NOMO-1 treated with DMSO at 0.1 percent for 48 hours (cell line): Measurements from ENCODE around the gene STARD7.
"Not testable (repeated sequence)": the region's sequence is repeated elsewhere in the genome, so short reads cannot be mapped to it uniquely, and the experiment has no call there.

Experiments
- DNase-seq: peaks from one replicate; lab custom pipeline; 2025; ENCODE audit not compliant: unreplicated experiment; lab: John Stamatoyannopoulos, UW

STARD7 gene

DNA sequence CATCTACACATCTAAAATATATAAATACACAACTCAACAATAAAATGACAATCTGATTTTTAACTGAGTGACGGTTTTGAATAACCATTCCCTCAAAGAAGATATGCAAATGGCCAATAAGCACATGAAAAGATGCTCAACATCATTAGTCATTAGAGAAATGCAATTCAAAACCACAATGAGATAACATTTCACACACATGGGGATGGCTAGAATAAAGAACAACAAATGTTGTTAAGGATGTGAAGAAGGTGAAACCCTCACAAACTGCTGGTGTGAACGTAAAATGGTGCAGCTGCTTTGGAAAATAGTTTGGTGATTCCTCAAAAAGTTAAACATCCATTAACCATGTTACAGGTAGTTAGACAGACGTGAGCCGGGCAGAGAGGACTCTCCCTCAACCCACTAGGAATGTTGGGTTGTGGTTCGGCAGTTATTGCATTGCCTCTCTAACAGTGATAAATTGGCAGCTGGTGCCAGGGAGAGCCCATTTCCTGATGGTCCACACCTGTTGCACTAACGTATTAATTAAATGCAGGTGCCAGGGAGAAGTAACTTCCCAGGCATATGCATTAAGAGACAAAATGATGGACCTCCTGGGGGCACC, 41.1 kb downstream of the STARD7 start:
- no peak for DNase-seq

DNA sequence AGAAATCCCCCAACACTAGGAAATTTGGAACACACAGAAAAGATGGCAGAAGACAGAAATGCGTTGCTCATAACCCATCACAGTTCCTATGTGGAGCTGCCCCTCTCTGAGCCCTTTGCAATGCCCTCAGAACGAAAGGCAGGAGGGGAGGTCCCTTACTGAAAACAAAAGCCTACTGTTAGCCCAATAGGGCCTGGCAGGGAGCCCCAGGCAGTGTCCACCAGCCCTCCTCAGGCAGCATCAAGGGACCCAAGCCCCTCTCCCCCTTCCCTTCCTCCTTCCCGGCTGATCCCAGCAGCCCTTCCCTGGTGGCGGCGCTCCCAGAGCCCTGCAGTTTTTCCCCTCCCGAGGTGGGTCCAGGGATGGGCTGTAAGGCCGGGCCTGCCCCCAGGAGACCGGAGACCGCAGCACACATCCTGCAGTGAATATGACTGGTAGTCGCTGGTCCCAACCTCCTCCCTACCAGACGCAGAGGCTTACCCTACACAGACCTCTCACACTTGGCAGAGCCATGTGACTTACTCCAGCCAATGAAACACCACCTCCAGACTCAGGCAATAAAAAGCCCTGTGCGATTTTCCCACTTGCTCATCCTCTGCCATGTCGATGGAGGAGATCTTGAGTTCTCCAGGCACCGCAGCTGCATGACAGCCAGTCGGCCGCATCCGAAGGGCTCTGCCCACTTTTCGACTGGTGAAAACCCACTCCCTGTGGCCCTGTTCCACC, 44.0 kb downstream of the STARD7 start:
- DNase-seq: no peak

DNA sequence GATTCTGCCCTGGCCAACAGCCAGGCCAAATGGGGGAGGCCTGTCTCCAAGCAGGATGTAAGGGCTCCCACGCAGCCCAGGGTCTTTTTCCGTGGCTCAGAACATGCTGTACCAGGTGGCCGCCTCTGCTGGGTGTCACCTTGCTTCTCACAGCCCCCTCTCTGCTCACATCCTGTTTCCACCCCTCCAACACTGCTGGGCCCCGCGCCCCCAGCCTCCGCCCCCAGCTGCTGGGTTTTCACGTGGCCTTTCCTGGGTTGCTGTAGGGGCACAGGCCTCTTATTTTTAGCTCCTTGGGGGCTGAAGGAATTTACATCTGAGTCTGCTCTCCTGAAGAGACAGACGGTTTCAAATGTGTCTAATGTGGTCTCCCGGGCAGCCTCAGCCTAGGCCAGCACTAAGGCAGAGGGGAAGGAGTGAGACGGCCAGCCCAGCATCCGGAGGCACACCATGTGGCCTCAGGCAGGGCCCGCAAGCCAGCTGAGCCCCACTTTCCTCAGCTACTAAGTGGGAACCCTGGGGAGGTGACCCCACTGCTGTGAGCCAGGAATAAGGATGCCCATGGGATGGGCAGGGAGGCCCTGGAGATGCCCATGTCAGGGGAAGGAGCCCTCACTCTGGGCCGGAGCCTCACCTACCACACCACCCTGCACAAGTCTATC, 44.7 kb downstream of the STARD7 start:
- DNase-seq: no peak

DNA sequence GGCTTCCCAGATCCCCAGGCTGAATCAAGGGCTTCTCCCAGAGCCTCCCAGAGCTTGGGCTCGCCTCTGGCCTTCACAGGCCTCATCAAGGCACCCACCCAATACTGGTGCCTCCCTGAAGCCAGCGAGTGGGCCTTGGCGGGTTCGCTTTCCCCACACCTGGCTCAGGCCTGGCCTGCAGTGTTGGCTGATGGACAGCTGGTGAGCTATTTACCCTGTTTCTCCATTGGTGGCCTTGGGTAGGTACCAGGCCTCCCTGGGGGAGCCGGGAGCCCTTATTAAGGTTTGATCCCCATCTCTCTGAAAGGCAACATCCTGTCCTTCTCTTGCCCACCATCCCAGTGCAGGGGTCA, 45.2 kb downstream of the STARD7 start:
- no peak for DNase-seq

DNA sequence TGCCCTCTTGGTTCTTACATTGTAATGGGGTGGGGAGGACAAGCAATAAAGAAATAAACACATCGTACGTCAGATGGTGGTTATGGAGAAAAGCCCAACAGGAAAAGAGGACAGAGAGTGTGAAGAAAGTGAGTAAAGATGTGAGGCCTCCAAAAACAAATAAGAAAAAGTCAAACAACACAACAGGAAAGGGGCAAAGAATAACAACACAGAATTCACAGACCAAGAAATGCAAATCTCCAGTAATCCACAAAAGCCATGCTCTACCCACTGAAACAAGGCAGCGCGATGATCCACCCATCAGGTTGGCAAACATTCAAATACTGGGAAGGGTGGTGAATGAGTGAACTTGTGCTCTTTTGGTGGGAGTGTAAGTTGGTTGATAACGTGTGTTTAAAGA, 46.7 kb downstream of the STARD7 start:
- no peak for DNase-seq

DNA sequence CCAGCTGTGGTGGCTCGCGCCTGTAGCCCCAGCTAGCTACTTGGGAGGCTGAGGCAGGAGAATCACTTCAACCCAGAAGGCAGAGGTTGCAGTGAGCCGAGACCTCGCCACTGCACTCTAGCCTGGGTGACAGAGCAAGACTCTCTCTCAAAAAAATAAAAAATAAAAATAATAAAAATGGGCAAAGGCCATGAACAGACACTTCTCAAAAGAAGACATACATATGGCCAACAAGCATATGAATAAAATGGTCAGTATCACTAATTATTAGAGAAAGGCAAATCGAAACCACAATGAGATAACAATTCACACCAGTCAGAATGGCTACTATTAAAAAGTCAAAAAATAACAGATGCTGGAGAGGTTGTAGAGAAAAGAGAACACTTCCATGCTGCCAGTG, 48.3 kb downstream of the STARD7 start:
- not testable (repeated sequence) for DNase-seq

DNA sequence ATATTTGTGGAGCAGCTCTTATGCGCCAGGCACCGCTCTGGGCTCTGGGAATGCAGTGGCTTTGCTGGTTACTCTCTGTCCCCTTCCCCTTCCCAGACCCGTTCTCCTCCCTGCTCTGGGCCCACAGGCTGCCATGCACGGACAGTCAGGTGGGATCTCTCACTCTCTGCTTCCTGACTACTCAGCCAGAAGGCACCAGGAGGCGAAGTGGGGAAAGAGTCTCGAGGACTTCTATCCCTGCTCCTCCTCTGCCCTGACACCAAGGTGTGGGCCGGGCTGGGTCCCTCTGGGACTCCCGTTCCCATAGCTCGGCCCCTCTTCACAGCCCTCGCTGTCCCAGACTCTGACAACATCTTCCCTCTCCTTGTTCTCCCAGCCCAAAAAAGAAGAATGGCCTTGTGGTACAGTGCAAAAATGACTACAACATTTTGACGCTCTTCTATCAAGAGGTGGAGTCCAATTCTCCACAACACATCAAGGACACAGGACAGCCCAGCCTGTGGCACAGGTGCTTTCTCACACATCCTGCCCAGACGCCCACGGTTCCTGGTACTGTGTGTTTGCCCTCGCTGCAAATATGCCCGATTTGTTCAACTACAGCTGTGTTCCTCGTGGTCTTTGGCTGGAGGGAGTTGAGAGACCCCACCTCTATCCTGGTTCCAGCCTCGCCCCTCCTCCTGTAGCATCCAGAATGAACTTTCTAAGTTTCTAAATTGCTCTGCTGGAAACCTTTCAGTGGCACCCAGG, 49.4 kb downstream of the STARD7 start:
- DNase-seq: no peak

DNA sequence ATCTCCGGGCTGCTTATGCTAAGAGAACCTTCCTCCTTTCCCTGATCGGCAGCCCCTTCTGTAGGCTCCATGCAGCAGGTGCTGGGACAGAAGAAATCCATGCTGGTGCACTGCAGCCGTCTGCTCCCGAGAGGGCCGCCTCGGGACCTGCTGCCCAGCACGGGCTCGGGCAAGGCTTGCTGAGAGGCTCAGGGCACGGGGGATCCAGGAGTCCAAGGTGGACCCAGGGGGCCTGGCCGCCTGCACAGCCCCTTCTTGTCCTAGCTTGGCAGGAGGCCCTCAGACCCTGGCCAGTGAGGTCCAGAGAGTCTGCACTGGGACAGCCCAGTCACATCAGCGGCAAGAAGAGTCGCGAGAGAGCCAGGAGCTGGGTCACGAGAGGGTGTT, 50.1 kb downstream of the STARD7 start:
- DNase-seq: no peak

DNA sequence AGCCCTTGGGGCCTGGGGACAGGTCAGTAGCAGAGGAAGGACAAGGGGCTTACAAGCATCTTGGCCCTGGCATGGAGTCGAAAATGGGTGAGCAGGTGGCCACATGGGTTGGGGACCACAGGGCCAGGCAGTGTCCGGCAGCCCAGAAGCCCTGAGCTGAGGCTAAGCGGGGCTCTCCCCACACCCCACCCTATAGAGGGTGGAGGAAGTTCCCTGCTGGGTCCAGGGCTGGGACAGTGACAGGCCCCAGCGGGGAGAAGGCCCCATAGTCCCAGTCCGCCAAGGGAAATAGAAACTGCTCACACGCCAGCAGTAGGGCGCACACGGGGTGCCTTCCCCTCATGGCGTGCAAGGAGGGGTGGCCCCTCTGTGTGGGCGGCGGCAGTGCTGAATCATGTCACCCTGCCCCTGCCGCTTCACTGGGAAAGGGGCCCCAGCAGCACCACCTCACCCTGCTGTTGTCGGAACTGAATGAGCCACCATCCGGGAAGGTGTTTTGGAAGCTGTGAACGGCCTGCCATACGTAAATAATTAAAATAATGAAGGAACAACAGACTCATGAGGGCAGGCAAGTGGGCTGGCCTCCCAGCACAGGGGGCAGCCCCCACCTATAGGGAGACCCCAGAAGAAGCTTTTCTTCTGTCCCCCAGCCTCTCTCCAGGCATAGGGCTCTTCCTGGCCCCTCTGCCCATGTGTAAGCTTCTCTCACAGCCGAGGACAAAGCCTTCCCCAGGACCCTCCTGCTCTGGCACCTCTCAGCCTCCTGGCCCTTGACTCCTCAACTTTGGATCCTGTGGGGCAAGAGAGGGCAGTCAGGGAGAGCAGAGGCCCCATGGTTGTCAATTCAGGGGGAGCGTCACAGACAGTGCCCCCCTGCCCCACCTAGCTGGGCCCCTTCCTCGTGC, 50.7 kb downstream of the STARD7 start:
- no peak for DNase-seq

DNA sequence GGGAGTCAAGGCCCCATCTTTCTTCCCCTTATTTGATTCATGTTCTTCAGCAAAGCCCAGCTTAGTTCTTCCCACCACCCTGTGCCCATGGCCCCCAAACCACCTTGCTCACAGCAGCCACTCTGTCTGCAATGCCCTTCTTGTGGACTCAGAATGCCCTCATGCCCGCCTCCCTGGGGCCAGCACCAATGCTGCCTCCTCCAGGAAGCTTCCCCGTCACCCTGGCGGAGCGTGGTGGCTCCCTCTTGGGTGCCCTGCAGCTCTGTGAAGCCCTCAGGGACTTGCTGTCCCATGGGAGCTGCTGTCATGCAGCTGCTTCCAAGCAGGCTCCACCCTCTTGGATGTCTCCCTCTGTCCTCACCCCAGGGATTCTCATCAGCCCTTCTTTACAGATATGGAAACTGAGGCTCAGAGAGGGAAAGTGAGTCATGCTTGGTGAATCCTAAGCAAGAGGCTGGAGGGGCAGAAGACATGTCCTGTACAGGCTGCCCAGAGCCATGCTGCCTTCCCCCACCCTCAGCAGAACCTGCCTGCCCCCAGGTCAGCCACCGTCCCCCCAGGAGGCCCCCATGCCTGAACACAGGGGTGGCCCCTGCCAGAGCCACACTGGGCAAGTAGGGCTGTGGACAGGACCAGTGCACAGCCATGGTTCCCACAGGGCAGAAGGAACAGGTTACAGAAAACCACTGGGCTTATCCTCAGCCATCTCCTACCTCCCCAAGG, 51.5 kb downstream of the STARD7 start:
- DNase-seq: no peak

DNA sequence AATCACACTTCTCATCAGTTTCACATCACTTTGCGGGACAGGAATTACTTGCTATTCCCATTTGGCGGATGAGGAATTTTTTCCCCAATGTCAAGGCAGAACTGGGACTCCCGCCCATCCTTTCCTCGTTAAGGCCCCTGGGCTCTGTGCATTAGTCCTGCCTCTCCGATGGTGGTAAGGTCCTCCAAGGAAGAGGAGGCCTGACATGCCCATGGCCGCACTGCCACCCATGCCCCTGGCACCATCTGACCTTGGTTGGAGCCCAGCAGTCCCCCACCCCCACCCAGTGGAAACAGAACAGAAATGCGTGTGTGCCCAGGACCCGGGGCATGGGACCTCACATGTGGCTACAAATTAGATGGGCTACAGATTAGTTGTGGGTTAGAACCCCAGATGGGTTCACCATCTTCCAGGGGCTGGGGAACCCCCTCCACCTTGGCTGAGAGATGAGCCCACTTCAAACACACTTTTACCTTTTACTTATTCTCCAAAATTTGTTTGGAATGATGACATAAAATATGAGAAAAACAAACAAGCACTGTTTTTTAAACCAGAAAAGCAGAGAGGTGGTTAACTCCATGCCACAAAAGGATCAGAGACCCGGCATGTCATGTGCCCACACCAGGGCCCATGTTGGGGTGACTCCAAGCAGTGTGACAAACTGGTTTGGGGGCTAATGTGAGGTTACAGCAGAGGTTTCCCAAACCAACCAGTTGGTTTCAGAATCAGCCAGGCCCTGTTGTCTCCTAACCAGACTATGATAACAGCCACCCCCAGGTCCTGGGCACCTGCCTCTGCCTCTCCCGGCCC, 52.4 kb downstream of the STARD7 start:
- DNase-seq: no peak

DNA sequence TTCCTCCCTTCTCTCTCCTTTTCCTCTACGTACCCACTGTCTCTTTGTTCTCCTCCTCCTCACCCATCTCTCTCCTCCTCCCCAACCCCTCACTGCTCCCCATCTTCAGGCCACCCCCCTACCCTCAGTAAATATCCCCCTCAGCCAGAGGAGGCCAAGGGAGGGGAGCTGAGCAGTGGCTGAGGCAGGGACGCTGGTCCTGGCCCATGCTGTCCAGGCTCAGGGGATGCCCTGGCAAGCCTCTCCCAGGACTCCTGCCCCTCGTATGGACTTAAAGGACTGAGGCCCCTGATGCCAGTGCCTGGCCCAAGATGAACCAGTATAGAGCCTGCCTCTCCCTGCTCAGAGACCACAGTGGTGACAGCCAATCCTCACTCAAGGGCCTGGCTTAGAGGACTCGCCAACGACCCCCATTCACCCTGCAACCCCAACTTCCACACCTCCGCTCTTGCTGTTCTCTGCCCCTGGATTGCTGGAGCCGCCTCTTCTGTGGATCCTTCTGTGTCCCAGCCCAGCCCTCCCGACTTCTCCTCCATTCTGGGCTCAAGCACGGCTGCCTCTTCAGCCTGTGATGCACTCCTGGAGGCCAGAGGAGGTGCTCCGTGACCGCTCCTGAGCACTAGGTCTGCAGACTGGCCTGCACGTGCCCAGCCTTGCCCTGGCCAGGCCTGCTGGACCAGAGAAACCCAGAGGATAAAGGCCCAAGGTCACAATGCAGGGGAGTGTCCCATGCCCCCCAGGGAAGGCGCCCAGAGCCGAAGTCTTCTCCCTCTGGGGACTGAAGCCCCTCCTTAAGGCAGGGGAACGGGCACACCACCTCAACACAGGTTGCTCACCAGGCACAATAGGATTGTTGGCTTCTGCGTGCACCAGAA, 53.9 kb downstream of the STARD7 start:
- DNase-seq: no peak

DNA sequence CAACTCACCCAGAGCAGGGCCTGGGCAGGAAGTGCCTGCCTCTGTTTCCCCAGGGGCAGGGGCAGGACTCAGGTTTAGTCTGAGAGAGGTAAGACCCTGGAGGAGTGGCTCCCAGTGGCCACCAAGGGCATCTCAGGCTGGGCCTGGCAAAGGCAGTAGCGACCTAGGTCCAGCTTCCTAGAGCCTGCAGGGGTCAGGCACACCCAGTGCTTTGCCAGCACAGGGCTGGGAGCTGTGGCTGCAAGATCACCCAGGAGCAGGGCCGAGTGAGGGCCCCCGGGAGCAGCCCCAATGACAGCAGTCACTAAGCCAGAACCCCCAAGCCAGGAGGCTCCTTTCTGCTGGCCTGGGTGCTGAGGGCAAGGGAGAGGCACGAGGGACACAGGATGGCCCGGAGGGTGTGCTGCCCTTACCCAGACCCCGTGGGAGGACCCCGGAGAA, 54.6 kb downstream of the STARD7 start:
- DNase-seq: no peak

DNA sequence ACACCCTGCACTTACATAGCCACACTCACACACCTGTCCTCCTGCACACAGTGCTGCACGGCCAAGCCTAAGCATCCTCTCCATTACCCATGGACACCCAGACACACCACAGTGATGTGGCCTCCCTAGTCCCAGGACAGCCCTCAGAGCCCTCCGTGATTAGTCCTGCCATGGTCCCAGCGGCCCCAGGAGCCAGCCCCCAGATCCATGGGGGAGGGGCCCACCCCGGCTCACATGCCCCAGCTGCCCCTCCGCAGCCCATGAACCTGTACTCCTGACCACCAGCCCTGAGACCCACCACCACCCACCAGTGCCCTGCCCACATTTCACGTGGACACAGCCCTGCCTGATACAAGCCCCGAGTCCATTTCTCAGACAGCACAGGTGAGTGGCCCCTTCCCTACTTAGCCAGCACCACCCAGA, 55.3 kb downstream of the STARD7 start:
- no peak for DNase-seq

DNA sequence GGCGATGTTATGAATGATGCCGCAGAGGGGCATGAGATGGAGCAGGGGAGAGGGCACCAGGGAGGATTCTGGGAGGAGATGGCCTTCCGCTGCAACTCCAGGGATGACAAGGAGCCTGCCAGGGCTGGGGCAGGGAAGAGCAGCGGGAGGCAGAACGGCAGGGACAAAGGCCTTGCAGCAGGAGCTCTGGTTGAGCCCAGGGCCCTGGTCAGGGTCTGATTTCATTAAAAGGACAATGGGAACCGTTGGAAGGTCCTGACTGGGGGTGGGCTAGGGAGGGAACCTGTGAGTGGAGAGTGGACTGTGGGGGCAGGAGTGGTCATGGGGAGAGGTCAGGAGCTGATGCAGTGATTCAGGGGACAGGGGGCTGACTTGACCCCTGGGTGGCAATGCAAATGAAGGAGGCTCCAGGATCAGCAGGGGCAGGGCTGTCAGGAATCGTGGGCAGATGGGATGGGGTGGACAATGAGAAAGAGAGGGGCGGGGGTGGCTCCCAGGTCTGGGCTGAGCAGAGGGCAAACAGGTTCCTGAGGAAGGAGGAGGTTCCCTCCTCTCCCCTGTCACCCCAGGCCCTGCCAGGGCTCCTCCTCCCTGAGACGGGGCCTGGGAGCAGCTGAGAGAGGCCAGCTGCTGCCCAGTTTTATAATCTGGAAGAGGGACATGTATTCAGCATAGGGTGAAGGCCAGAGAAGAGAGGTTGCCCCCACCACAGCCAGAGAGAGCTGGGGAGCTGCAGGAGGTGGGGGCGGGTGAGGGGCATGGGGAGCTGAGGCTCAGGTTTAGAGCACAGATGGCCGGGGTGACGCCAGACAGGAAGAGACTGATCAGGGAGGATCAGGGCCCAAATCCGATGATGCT, 56.1 kb downstream of the STARD7 start:
- DNase-seq: no peak

DNA sequence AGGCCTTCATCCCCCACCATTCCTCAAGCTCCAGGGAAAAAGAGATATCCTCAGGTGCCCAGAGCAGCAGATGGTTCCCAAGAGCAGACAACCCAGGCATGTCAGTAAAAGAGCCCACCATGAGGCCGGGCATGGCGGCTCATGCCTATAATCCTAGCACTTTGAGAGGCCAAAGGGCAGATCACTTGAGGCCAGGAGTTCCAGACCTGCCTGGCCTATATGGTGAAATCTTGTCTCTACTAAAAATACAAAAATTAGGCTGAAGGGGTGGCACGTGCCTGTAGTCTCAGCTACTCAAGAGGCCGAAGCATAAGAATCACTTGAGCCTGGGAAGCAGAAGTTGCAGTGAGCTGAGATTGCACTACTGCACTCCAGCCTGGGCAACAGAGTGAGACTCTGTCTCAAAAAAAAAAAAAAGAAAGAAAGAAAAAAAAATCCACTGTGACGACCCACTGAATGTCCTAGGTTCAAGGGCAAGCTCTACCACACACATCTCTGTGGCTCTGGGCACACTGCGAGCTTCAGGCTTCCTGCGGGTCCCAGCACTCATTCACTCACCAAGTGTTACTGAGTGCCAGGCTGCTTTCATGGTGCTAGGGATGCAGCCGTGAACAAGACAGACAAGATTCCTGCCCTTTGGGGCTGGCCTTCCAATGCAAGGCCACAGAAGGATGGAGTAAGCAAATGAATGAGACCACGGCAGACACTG, 56.9 kb downstream of the STARD7 start:
- no peak for DNase-seq
